Jurkat, Clone E6-1 (cell line): ENCODE results near the gene MYBBP1A.
"Not testable (repeated sequence)": the region's sequence is repeated elsewhere in the genome, so short reads cannot be mapped to it uniquely, and the experiment has no call there.

Source experiments
- DNase-seq: peaks from one replicate; pipeline ENCODE4 v3.0.0-alpha.2; 2011; ENCODE audit warnings: low read depth, low spot score
- H3K4me3 ChIP-seq: 2 replicates; pipeline ENCODE4 v1.5.1; 2011; ENCODE audit warnings: mild to moderate bottlenecking, low read length, control low read depth, moderate library complexity

MYBBP1A gene

DNA sequence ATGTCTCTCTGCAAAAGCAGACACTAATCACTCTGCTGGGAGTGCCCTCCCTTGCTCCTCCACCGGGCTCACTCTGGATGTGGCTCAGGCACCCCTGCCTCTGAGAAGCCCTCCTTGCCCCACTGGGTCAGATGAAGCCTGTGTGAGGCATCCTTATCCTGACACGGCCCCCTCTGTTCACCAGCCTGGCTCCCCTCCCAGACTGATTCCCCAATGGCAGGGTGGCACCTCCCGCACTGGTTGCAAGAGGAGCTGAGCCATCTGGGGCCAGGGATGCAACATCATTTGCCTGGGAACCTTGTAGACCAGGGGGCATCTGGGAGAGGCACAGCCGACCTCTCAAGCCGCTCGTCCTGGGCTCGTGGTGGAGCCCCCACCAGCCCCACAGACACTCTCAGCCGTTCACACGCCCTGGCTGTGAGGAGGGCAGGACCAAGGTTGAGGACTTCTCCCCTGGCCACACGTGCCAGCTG lies 35.8 kb upstream of the MYBBP1A start:
- no peak overlapping the region for H3K4me3 ChIP-seq
- no peak for DNase-seq

DNA sequence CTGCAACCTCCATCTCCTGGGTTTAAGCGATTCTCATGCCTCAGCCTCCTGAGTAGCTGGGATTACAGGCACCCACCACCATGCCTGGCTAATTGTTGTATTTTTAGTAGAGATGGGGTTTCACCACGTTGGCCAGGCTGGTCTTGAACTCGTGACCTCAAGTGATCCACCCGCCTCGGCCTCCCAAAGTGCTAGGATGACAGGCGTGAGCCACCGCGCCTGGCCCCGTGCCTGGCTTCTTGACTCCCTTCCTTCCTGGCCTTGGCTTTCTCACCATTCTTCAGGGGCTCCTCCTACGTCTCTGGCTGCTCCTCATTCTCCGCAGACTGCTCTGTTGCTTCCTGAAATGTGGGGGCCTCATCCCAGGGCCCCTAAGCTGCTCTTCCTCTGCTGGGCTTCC lies 34.9 kb upstream of the MYBBP1A start:
- DNase-seq, H3K4me3 ChIP-seq: not testable (repeated sequence)

DNA sequence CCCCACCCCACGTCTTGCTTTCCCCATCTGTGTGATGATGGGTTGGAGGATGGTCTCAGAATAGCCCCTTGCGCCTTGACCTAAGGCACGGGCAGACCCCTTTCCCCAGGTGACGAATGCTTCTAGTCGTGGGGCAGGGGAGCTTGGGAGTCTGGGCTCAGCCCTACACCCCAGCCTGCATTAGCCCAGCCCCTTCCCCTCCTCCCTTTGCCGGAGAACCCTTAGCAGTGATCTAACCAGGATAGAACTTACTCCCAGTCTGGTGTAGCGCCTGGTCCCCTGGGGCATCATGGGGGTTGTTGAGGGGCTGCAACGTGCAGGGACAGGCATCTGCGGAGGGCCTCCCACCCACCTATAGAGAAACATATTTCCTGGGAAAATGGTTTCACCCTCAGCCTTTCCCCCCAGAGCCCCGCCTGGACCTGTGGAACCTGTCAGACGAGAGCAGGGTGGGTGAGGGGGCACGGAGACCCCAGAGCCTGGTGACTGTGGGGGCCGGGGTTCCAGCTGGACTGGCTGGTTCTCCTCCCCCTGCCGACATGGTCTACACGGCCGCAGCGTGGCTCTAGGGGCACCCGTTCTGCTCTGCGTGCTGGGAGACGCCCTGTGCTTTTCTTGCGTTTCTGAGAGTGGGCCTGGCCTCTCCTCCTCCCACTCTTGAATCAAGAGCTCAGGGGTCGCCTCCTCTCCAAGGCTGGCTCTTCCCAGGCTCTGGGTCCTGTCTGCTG lies 33.9 kb upstream of the MYBBP1A start:
- no peak for DNase-seq
- H3K4me3 ChIP-seq, result no peak overlapping the region

DNA sequence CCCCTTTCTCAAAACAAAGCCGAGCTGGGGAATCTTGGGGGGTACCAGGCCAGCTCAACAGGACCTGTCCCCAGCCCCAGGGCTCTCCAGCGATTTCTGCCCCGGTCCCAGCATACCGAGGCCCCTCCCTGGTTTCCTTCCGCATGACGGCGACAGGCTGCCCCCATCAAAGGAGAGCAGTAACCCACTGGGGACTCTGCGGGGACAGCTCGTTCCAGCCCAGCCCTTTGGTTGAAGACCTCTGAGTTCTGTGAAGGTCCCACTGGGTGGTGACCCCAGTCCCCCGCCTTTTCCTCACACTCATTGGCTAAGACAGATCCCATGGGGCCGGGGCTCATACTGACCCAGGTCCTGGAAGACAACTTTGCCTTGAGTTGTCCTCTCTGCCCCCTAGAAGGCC lies 33.2 kb upstream of the MYBBP1A start:
- no peak for DNase-seq

DNA sequence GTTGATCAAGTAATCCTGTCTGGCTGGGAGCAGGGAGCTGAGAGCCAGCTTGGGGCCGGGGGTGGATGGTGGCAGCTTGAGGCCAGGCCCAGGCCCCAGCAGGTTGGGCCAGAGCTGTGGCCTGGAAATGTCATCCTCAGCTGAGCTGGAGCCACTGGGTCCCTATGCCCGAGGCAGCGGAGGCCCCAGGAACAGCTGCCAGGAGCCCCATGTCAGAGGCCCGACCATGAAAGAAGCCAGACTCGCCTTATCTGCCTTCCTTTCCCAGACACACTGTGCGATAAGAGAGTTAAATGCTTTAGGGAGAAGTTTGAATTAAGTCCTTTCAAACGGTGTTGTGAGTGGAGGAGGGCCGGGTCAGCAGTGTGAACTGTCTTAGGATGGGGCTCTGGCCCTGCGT lies 32.6 kb upstream of the MYBBP1A start:
- DNase-seq, result no peak
- H3K4me3 ChIP-seq, result no peak overlapping the region

More for the DNA sequence above, 33.2 kb upstream of the MYBBP1A start:
- no peak overlapping the region for H3K4me3 ChIP-seq

DNA sequence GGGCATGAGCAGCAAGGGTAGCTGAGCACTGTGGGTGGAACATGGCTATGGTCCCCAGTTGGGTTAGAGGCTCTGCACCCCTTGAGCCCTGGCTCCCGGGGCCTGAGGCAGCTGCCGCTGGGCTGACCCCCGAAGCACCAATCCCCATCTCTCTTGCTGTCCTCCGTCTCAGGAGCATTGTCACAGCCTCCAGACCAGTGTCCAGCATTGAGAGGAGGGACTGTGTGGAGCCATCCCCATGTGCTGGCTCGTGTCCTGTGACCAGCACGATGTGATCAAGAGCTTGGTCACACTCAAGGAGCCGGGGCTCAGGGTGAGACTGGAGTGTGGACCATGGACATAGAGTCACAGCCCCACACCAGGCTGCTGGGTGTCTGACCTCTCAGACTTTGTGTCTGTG lies 32.0 kb upstream of the MYBBP1A start:
- no peak for DNase-seq
- no peak overlapping the region for H3K4me3 ChIP-seq

DNA sequence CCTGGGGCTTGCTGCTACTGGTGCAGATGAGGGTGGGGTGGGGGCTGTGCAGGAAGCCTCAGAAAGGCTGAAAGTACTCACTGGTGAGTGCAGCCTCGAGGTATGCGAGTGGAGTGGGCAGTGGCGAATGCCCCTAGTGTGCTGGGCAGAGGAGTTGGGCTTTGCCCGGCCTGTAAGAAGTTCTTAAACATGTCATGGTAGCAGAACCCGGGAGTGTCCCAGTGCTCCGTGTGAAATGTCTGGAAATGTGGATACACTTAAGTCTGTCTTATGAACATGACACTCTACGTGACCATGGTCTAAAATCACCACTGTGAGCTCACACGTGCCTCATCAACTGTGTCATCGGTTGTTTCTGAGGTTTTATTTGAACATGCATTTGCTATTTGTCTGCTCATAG lies 30.9 kb upstream of the MYBBP1A start:
- no peak for DNase-seq
- no peak overlapping the region for H3K4me3 ChIP-seq

DNA sequence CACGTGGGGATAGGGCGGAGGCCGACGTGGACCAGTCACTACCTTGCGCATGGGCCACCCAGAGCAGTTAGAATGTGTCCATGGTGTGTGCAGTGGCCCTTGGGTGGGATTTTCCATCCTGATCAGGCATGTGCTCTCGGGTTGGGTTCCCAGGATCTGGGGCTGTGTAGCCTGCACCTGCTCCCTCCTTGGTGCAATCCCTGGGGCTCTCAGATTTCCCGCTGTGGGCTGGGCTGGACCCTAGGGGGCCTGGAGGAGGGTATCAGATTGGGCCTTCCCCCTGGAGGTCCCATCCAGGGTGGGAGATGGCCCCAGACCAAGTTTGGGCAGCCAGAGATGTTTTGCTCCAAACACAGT lies 30.4 kb upstream of the MYBBP1A start:
- no peak for DNase-seq
- no peak overlapping the region for H3K4me3 ChIP-seq

DNA sequence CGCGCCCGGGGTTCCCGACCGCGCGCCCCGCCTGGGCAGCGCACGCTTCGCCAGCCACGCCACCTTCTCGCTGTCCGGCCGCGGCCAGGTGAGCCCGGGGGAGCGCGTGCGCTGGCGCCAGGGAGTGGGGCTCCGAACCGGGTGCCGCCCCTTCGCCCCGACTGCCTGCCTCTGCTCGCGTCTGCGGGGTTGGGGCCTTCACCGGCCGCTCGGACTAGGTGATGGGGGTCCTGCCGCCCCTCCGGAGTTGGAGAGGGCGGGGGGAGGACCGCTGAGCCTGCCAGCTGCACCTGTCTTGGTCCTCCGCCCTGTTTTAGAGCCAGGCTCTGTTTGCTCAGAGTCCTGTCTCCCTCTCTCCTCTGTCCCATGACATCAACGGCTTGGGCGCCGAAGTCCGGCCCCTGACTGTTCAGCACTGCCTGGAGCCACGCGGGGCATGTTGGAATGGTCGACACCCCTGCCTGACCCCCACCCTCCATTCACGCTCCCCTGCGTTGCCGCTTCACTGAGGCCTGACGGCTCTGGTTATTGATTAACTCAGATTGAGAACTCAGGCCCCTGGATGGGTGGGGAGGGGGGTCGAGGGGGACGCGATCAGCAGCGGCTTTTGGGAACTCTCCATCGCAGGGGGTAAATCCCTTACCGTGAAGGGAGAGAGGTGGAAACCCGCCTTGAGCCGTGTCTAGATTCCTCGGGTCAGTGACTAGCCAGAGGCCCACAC lies 29.9 kb upstream of the MYBBP1A start:
- no peak for DNase-seq
- no peak overlapping the region for H3K4me3 ChIP-seq

DNA sequence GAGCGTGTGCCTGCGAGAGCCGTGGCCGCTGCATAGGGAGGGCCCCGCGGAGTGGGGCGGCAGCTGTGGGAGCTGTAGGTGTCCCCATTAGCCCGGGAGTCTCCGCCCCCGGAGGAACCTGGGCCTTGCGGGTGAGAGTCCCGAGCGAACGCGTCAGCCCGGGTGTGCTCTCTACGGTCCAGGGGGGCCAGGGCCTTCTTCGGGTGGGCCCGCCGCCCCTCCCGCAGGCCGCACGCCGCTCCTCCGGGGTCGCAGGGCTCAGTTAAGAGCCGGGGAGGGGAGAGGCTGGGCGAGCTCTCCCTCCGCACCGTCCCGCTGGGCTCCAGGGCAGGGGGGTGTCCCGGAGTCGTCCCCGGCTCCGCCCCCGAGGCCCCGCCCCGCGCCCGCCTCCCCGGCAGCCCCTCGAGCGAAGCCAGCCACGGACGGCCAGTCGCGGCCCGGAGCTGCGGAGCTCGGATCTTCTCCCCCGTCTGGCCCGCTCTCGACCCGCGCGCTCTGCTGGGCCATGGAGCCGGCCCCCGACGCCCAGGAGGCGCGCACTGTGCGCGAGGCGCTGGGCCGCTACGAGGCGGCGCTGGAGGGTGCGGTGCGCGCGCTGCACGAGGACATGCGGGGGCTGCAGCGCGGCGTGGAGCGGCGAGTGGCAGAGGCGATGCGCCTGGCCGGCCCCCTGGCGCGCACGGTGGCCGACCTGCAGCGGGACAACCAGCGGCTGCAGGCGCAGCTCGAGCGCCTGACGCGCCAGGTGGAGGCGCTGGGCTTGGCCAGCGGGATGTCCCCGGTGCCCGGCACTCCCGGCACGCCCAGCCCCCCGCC lies 29.1 kb upstream of the MYBBP1A start, which contains the start of gene SMTNL2:
TSS of gene SMTNL2 (plus strand) at position 429 of the 816 bp plus-strand sequence. CDS start at position 506, 77 bp downstream.
- peak within 1 kb of the TSS; percentile 31 for H3K4me3 ChIP-seq
- DNase-seq, result no peak

DNA sequence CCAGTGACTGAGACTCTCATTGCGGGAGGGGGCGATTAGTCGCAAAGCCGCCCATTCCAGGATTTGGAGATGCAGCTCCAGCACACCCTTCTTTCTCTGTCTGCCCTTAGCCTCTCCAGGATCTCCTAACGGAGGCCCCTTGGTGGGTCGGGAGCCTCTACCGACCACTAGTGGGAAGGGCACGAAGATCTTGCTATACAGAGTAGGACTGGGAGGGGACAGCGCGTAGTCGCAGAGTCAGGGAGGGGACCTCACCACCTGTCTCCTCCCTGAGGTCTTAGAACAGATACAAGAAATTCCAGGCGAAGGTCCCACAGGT lies 28.6 kb upstream of the MYBBP1A start:
- DNase-seq, result peak; percentile 16
- H3K4me3 ChIP-seq, result peak overlapping the region; percentile 31

DNA sequence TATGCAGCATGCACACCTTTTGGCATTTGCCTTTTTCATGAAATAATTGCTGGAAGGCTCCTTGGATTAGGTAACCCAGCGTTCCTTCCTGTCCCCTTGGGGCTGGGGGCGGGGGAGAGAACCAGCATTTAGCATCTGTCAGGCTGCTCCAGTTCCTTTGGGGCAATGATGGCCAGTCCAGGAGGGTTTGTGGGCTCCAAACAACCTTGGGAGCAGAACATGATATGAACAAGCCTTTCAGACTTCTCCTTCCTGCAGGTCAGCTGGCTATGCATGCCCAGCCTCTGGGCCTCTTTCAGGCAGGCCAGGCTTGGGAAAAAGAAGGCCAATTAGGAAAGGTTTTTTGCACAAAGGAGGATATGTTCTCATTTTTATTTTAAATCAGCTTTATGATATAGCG lies 28.0 kb upstream of the MYBBP1A start:
- no peak overlapping the region for H3K4me3 ChIP-seq
- no peak for DNase-seq

DNA sequence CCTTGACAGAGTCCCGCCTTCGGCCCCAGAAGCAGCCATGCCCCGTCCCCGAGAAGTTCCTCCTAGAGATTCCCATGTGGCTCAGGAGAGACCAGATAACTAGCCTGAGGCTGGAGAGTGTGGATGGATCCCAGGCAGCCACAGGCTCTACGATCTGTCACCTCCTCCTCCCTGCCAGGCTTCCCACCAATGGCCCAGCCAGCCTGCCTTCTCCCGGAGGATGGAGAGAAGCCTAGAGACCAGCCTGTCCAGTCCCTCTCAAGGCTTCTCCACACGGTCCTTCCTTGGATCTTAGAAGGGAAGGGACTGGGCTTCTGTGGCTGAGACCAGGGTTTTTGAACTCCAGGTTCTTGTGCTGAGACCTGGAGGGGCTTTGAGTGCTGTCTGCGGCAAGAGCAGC lies 27.5 kb upstream of the MYBBP1A start:
- no peak overlapping the region for H3K4me3 ChIP-seq
- no peak for DNase-seq

DNA sequence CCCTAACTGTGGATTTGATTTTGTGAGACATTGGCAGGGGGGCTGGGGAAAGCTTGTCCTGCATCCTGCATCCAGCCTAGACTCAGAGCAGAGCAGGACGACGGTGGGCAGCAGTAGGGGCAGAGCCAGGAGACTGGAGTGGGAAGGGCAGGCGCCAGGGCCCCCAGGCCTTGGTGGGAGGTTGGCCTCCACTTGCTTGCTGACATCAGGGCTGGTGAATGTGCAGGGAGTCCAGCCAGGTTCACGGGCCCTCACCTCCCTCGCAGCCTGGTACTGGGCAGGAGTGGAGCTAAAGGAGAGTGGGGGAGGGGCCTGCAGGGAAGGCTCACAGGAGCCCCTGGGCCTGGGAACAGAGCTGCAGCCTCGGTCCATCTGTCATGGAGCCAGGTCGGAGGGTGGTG lies 26.9 kb upstream of the MYBBP1A start:
- no peak for DNase-seq
- no peak overlapping the region for H3K4me3 ChIP-seq

DNA sequence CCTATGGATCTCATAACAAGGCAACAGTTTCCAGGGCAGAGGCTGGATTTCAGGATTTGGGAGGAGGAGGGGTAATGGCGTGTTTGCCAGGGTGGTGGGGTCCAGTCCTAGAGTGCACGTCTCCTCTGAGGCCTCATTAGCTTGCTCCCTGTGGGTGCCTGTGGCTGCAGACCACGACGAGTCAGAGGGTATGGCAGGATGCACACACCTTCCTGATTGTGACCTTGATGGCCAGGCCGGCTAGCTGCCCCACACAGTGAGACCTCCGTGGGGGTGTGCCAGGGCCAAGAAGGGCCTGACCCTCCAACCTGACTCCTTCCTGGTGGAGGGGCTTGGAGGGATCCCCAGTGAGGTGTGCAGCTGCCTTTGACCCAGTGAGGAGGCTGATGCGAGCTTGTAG lies 25.1 kb upstream of the MYBBP1A start:
- DNase-seq, result no peak
- H3K4me3 ChIP-seq, result no peak overlapping the region

DNA sequence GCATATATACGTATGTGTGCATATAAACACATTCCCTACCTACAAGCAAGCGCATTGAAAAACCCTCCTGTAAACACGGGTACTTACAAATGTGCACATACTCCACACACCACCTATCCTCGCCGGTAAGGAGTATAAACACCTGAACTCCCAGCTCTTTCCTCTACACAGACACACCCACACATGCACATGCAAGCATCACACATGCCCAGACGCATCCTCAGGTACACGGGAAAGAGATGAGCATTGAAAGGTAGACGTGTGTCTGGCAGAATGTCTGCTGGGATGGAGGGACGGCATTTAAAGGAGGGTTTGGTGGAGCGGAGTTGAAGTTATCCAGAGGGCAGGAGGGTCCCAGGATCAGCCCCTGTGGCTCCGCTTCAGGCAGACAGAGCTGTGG lies 24.5 kb upstream of the MYBBP1A start:
- DNase-seq, result no peak
- no peak overlapping the region for H3K4me3 ChIP-seq

DNA sequence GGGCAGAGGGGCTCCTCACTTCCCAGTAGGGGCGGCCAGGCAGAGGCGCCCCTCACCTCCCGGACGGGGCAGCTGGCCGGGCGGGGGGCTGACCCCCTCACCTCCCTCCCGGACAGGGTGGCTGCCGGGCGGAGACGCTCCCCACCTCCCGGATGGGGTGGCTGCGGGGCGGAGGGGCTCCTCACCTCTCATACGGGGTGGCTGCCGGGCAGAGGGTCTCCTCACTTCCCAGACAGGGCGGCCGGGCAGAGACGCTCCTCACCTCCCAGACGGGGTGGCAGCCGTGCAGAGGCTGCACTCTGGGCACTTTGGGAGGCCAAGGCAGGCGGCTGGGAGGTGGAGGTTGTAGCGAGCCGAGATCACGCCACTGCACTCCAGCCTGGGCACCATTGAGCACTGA lies 23.2 kb upstream of the MYBBP1A start:
- not testable (repeated sequence) for DNase-seq, H3K4me3 ChIP-seq

DNA sequence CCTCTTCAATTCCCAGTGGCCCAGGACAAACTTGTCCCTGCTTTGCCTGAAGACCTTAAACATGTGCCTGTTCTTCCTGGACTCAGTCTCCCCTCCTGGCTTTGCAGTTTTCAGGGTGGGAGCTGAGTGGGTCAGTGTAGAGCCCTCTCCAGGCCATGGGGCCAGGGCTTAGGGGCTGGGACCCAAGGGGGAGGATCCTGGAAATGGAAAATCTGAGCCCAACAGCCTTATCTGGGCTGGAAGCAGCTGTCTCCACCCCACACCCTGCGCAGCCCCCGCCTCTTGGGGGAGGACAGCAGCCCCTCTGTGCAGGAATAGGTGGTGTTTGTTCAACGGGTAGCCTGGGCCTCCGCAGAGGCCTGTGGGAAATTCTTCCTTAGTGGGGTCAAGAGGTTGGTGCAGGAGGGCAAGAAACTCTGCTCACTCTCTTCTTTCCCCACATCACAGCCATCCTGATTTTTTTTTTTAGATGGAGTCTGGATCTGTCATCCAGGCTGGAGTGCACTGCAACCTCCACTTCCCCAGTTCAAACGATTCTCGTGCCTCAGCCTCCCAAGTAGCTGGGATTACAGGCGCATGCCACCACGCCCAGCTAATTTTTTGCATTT lies 22.3 kb upstream of the MYBBP1A start:
- no peak for DNase-seq
- H3K4me3 ChIP-seq, result no peak overlapping the region

DNA sequence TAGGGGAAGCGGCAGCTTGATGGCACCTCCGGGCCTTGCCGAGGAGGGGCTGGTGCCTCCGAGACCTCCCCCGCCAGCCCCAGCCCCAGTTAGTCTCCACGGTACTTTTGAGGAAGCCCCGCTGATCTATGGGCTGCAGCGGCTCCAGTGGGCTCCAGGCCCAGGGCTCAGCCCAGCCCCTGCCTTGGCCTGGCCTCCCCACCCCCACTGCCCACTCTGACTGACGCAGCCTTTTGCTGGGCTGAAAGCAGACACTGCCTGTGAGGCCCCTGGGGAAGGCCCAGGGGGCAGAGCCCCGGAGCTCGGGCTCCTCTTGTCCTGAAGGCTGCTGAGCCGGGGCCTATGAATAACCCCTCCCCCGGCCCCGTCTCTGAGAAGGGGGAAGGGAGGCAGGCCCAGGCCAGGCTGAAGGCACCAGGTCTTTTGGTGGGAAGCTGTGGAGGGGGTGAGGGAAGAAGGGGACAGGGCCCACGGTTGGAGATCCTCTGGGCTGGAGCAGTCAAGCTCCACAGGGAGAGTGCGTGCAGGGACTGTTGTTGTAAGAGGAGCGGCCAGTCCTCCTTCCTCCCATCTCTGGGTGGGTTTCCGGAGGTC lies 21.6 kb upstream of the MYBBP1A start:
- H3K4me3 ChIP-seq, result no peak overlapping the region
- DNase-seq, result no peak
